GM19324 (cell line): ENCODE measurements around the gene TEKT4.
"Not testable (repeated sequence)": the region's sequence is repeated elsewhere in the genome, so short reads cannot be mapped to it uniquely, and the experiment has no call there.

Source experiments
- ATAC-seq: cut with Tn5 transposase; IDR thresholded peaks from one replicate; pipeline ENCODE4 v1.9.1; 2021; ENCODE audit warnings: mild to moderate bottlenecking, moderate library complexity; ENCODE audit not compliant: unreplicated experiment, low FRiP score

The TEKT4 gene

DNA sequence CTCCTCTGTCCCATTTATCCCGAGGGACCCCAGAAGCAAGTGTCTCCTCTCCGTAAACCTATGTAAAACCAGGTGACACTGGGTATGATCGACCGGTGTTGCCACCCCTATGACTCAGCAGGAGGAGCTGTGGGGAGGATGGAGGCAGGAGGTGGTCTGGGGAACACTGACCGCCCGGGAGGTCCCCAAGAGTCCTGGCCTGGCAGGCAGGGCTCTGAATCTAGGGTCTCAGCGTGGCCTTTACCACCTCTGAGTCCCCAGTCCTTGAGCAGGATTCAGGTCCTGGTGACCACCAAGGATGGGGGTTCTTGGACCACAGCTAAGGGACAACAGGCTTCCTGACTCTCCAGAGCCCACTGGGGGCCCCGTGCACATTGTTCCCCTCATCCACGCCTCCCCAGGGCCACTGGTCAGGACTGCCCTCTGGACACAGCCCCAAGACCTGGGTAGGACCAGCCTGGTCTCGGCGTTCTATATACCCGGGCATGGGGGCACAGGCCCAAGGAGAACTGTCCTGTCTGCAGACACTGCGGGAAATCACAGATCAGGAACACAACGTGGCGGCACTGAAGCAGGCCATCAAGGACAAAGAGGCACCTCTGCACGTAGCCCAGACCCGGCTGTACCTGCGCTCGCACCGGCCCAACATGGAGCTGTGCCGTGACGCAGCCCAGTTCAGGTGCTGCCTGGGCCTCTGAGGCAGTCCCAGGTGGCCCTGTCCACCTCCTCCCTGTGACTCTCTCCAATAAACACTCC, 4.0 kb downstream of the TEKT4 start:
- no peak for ATAC-seq

DNA sequence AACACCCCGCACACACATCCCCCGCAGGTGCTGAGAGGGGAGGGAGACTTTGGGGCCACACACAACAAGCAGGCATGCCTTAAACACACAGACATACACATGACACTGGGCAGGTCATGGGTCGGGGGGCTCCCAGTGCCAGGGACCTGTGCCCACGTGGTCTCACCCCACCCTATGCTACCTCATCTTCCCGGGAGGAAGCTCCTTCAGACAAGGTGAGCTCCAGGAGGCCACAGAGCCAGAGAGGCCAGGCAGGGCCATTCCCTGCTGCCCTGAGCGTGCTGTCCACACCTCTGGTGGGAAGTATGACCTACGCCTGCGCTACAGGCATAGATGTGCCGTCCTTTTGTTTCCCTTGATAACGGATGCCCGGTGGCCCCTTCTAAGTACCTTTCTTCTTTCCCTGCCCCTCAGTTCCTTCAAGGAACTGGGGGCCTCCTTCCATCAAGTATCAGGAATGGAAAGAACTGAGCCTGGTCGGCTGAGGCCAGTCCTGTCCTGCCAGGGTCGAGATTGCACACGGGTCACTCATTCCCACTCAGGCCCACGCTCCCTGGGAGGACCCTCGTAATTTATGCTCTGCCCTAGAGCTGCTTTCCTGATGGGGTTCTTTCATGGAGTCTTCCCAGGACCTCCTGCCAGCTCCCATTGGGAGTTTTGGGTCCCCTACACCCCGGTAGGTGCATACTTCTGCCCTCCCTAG, 4.7 kb downstream of the TEKT4 start:
- no peak for ATAC-seq

DNA sequence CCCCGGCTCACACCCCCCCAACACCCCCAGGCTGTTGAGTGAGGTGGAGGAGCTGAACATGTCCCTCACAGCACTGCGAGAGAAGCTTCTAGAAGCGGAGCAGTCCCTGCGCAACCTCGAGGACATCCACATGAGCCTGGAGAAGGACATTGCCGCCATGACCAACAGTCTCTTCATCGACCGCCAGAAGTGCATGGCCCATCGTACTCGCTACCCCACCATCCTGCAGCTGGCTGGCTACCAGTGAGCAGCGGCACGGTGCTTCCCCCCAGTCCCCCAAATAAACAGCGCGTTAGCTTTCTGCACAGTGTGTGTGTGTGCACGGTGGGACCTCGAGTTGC, 5.3 kb downstream of the TEKT4 start:
- ATAC-seq: no peak

DNA sequence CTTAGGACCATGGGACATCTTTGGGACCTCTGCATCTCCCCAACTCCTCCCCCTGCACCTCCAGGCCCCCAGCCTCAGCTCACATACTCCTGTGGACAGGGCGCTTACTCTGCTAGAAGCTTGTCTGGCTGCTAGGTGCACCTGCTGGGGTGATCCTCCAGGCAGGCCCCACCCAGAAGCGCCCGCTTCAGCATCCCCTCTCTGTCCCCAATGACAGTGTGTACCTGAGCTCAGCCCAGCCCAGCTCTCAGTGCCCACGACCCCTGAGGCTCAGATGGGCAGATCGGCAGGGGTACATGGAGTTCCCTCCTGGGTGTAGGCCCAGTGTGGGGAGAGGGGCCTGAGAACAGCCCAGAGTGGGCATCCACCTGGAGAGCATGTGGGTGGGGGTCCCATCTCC, 5.9 kb downstream of the TEKT4 start:
- ATAC-seq: no peak

DNA sequence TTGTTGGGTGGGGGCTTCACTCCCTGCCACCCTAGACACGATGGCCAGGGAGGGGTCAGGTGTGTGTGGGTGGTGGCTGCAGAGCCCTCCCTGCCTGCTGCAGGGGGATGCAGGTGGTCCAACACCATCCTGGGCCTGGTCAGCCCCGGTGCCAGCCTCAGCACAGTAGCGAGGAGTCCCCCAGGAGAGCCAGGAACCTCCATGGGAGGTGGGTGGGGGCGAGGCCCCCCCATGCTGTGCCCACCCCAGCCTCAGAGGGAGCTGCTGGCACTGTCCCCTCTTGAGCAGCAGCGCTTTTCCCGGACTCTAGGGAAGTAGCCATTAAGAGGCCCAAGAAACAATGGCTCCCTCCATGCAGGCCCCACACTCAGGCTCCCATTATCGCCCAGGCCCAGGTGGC, 7.3 kb downstream of the TEKT4 start:
- ATAC-seq: not testable (repeated sequence)

DNA sequence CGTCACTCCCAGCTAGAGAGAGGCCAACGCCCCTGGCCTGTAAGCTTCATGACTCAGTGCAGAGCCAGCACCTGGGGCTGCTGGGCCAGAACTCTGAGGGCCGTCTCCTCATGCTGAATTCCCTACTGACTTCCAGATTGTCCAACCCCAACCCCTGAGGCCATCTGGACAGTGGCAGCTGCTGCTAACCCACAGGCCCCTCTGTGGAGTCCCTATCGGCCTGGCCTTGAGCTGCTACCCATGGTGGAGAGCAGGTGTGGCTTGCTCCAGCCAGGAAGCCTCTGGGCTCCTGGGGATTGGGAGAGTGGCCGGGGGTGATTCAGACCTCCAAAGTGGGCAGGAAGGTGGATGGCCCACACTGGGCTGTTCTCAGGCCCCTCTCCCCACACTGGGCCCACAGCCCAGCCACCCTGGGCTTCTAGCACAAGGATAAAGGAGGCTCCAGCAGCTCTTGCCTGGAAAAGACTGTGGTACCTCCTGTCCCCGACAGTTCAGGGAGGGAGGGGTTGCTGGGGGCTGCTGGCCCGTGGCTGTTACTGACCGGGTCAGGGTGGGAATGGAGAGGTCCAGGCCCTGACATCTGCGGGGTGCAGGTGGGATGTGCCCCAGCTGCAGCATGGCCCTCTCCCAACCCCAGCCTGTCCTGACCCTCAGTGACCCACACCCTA, 8.2 kb downstream of the TEKT4 start:
- no peak for ATAC-seq

DNA sequence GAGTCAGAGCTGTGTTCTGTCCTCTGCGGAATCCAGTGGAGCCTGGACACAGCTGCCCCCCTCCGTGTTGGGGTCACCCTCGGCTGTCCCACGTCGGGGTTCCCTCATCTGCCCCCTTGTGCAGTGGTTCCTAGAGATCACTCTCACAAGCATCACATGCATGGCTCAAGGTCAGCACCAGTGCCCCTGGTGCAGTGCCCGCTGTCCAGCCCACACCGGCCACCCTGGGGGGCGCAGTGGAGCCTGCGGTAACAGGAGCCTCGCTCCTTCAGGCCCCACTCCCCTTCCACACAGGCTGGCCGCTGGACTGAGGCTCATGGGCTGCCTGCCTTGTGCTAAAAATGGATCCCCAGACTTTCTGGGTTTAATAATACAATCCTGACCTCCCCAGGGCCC, 8.8 kb downstream of the TEKT4 start:
- no peak for ATAC-seq

DNA sequence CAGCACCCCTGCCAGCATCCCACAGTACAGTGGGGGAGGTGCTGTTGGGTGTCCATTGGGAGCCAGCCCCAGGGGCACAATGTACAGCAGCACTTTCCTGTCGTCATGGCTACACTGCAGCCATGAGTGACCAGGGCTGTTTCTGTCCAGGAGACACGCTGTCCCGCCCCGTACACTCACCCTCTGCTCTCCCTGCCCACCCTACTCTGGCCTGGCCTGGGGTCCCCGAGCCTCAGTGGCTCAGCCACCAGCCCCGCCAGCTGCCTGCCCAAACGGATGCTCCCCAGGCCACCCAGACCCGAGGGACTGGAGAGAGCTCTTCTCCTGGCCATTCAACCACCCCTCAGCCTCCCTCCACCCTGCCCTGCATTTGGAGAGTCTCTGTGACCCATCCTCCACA, 9.3 kb downstream of the TEKT4 start:
- ATAC-seq: no peak

DNA sequence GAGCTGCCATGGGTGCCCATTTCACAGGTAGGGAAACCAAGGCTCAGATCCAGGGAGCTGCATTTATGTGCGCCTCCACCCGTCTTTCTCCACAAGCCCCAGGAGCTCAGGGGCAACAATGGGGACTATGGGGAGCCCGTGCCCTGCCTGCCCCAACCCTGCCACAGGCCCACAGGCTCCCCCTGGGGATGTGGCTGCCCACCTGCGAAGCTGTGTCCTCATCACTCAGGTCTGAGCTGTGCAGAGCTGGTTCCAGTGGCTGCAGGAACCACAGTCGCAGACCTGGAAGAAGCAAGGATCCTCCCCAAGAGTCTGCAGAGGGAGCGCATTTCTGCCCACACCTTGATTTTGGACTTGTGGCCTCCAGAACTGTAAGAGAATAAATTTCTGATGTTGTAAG, 9.8 kb downstream of the TEKT4 start:
- no peak for ATAC-seq

DNA sequence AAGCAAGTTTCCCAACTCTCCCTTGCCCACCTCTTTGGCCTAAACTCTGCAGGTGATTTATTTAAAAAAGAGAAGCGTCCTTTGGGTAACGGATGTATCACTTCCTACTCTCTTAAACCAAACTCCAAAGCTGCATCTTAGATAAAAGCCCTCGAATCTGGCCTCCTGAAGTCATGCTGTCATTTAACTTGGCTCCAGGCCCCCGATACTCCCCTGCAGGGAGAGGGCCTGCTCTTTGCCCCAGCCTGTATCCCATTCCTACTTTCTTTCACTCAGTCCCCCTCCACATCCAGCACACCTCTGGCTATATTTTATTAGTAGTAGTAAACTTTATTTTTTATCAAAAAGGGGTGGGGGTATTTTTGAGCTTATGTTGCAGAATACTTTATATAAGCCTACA, 19.0 kb downstream of the TEKT4 start:
- no peak for ATAC-seq

DNA sequence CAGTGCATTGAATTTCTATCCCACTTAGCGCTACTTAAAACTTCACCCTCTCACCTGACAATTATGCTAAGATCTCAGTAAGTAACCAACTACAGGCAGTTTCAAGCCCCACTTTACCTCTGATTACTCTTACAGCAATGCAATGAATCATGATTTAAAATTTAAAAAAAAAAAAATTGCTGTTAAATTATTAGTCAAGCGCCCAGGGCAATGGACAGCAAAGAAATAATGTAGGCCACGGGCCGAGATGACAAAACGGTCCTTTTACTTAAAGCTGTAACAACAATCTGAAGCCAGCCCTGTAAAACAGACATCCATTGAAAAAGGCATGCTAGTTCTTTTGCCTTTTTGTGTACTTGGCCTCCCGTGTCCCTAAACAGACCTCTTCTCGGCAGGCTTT, 24.0 kb downstream of the TEKT4 start:
- not testable (repeated sequence) for ATAC-seq

DNA sequence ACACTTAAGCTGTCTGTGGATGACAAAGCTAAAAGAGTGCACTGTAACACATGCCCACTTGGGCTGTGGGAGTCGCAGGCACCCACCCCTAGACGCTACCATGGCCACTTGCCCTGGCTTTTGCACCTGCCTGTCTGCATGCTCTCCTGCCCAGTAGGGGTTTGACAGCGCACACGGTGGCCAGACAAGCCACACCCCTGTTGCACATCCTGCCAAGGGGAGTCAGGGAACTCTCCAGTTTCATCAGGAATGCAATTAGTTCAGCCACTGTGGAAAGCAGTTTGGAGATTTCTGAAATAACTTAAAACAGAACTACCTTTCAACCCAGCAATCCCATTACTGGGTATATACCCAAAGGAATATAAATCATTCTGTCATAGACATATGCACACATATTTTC, 35.7 kb downstream of the TEKT4 start:
- ATAC-seq: not testable (repeated sequence)

DNA sequence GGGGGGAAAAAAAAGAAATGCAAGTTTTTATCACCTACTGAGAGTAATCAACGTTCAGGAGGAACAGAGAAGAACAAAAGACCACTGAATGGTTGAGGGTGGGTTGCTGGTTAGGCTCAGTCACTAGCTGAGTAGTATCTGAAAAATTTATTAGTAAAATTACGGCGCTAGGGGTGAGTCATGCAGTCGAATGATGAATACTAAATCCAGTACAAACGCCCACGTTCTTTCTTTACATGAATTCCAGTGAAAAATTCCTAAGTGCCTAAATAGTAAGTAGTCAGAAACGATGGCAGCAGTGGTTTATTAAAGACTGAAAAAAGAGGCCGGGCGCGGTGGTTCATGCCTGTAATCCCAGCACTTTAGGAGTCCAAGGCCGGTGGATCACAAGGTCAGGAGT, 52.0 kb downstream of the TEKT4 start:
- no peak for ATAC-seq

DNA sequence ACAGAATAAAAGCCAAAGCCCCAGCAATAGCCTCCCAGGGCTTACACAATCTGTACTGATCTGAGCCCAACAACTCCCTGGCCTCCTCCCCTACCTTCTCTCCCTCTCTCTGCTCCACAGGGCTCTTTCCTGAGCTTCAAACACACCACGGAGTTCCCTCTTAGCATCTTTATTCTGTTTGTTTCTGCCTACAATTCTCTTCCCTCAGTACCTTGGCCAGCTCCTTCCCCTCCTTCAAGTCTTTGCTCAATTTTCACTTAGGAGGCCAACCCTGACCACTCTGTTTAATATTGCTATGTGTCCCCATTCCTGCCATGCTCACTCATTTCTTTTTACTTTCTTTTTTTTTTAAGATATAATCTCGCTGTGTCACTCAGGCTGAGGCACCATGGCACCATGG, 53.8 kb downstream of the TEKT4 start:
- ATAC-seq: not testable (repeated sequence)
